Stimulated activated CD4-positive, alpha-beta T cell treated with anti-CD3 and anti-CD28 coated beads, Interleukin-15, amount 100 ng/mL, for 1 hour (primary cell): ENCODE measurements around the gene ANAPC2.

Experiments used
- DNase-seq, 2 donors: peaks; one replicate each; pipeline ENCODE4 v3.0.0-alpha.2; 2020; ENCODE audit warnings: low read depth in 1 of 2, low spot score in 1 of 2

Gene ANAPC2

GRCh38 chr9:137188490-137189296, at the start of gene ANAPC2, which contains the start of gene SSNA1:
ANAPC2 (minus strand) TSS chr9:137188560; CDS start chr9:137188532, 28 bp downstream.
SSNA1 (plus strand) TSS chr9:137188676; CDS start chr9:137188727, 51 bp downstream.
- DNase-seq, result peak; percentile 86 to 93

DNA sequence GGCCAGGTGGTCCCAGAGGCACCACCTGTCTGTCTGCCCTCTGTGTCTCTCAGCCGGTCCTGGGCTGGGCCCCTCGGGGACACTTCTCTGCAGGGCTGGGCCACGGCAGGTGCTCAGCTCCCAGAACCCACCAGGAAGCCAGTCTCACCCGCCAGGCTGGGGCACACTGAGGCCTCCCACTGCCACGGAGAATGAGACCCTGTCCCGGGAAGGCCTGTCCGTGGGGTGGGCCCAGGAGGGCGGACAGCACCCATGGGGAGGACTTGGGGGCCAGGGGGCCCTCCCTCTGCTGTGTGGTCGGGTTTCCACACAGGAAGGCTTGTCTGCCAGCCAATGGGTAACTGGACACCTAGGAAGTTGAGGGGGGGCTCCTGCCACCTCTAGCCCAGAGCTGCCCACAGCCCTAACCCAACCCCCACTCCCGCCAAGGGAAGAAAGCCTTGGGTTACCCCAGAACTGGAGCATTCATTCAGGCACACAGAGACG, 48.6 kb upstream of the ANAPC2 start:
- no peak for DNase-seq

DNA sequence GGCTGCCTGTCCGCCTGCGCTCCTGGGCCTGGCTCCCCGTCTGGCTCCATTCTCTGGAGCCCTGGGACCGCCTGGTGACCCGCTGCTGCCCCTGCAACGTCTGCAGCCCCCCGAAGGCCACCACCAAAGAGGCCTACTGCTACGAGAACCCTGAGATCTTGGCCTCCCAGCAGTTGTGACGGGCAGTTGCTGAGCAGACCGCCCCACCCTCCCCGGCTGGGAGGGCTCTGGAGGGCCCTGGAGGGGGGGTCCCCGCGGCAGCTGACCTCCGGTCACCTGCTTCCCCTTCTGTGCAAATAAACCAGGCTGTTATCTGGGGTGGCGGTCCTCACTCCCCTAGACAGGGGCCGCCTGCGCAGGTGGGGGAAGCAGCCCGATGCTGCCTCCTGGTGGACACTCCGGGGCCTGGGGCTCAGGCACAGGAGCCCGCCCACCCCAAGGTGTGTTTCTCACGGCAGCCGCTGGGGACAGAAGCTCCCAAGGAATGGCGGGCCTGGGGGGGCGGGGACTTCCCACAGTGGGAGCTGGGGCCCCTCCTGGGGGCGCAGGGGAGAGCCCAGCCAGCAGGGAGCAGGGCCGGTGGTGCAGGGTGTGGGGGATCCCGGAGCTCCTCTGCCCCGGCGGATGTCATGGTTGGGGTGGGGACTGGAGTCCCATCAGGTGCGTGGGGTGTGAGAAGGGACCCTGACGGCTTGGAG, 48.0 kb upstream of the ANAPC2 start:
- DNase-seq, result peak; percentile 83 to 91

DNA sequence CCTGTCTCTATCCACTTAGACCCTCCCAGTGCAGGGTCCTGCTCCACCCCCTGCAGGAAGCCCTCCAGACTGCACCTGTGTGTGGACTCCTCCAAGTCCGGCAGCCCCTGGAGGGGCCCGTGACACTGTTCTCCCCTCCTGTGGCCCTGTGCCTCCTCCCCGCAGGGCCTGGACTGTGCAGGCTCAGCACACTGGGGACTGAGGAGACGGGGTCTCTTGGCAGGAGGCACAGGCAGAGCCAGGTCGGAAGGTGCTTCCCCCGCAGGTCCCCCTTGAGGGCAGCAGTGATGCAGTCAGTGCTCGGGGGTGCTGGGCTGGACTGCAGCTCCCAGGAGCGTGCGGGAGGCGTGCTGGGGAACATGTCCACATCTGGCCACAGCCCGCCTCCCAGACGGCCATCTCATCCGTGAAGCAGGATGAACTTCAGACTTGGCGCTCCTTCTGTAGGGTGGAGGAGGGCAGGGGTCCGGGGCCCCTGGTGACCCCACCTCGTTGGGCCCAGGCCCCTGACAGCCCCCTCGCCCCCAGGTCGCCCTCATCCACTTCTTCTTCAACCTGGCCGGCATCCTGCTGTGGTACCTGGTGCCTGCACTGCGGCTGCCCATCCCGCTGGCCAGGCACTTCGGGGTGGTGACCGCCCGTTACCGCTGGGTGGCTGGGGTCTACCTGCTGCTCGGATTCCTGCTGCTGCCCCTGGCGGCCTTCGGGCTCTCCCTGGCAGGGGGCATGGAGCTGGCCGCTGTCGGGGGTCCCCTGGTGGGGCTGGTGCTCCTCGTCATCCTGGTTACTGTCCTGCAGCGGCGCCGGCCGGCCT, 47.3 kb upstream of the ANAPC2 start:
- no peak for DNase-seq

DNA sequence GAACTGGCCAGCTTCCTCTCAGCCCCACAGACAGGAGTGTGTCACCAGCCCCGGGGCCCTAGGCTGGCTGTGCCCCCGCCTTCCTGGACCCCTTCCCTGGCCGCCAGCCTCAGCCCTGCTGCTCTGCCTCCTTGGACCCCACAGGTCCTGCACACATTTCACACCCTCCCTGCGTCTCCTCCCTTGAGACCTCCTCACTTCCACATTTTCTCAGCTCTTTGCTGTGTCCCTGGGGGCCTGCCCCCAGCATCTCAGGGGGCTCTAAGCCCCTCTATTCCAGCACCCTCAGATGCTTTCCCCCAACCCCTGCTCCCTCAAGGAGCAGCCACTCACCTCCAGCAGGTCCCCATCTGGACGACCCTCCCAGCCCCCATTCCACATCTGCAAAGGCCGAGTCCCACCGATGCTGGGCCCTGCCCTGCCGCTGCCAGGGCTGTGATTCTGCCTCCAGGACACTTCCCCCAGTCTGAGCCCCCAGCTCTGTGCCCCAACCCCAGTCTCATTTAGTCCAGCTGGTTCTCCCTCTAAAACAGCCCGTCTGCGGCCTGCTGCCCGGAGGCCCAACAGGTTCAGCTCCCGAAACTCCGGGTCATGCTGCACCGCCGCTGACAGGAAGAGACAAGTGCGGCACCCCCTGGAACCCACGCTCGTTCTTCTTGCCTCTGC, 46.5 kb upstream of the ANAPC2 start:
- DNase-seq, result no peak

DNA sequence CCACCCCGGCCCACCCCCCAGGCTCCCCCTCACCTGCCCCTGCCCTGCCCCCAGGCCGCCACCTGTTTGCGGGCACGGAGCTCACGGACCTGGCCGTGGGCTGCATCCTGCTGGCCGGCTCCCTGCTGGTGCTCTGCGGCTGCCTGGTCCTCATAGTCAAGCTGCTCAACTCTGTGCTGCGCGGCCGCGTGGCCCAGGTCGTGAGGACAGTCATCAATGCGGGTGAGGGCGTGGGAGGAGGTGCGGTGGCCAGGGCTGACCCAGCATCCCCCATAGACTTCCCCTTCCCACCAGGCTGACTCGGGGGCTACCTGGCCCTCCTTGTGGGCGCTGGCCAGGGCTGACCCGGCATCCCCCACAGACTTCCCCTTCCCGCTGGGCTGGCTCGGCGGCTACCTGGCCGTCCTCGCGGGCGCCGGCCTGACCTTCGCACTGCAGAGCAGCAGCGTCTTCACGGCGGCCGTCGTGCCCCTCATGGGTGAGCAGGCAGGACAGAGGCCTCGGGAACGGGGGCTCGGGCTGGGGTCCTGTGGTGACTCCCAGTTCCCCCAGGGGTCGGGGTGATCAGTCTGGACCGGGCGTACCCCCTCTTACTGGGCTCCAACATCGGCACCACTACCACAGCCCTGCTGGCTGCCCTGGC, 45.8 kb upstream of the ANAPC2 start:
- no peak for DNase-seq

- no peak for DNase-seq
Measured at GRCh38 chr9:137233143-137233980, 45.0 kb upstream of the ANAPC2 start.

DNA sequence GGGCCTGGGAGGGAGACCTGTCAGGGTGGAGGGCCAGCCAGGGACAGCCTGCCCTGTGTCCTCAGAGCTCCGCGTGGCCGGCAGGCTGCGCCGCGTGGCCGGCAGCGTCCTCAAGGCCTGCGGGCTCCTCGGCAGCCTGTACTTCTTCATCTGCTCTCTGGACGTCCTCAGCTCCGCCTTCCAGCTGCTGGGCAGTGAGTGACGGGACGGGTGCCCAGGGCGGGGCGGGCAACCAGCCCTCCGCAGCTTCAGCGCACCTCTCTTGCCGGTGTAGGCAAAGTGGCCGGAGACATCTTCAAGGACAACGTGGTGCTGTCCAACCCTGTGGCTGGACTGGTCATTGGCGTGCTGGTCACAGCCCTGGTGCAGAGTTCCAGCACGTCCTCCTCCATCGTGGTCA, 44.1 kb upstream of the ANAPC2 start:
- no peak for DNase-seq

DNA sequence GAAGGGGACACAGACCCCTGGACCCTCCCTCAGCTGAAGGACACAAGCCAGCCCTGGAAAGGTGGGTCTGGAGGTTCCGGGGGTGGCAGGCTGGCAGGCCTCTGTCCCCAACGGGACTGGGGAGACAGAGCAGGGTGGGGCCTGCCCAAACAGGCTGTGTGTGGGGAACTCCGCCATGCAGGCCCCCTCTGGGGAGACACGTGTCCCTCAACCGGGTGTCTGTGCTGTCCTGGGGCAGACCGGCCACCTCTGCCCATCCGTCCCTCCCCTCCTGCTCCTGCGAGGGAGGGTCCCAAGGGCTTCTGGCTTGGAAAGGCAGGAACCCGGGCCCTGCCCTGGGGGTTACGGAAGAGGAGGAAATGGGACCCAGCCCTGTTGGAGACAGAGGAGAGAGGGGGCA, 43.7 kb upstream of the ANAPC2 start:
- DNase-seq, result no peak

GRCh38 chr9:137231372-137232039, 43.1 kb upstream of the ANAPC2 start:
- DNase-seq, result no peak

DNA sequence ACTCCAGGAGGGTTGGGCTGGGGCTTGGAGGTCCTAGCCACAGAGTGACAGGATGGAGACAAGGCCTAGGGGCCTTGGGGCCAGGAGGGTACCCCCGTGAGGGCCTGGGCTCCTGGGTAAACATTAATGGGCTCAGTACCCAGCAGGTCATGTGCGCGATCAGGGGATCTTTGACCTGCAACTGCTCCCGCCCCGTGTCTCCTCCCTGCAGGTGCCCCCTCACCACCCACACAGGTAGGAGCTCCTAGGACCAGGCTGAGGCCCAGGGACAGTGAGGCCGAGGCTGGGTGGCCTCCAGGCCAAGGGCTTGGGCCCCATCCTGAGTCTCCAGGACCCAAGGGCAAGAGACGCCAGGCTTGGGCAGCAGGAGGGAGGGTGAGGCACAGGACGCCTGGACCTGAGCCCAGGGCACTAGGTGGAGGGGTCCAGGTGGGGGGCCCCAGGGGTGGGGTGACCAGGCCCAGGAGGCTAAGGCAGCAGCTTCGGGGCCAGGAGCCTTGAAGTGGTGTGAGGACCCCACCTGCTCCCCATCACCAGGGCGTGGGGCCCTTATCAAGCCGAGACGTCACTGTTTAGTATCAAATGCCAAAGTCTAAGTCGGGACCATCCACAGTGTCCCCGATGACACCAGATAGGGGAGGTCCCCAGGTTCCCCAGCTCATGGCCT, 42.5 kb upstream of the ANAPC2 start, which contains the start of gene SLC34A3:
Gene SLC34A3 (plus strand): TSS at position 197 of the 667 bp plus-strand sequence. CDS start 802 bp downstream, outside the sequence.
- no peak for DNase-seq

GRCh38 chr9:137229903-137230704, 41.7 kb upstream of the ANAPC2 start:
- DNase-seq, result no peak

- DNase-seq, result no peak
Measured at GRCh38 chr9:137228968-137229896, 40.9 kb upstream of the ANAPC2 start.

- no peak for DNase-seq
Measured at GRCh38 chr9:137228506-137228967, 40.2 kb upstream of the ANAPC2 start.

GRCh38 chr9:137227853-137228505, 39.6 kb upstream of the ANAPC2 start:
- no peak for DNase-seq
